GM19238 (cell line): Measurements from ENCODE around the gene TRAPPC13.
"Not testable (repeated sequence)": the region's sequence is repeated elsewhere in the genome, so short reads cannot be mapped to it uniquely, and the experiment has no call there.

Experiments used
- DNase-seq: peaks from one replicate; pipeline ENCODE4 v3.0.0; 2011; ENCODE audit warnings: low spot score; ENCODE audit not compliant: insufficient read length

The TRAPPC13 gene

DNA sequence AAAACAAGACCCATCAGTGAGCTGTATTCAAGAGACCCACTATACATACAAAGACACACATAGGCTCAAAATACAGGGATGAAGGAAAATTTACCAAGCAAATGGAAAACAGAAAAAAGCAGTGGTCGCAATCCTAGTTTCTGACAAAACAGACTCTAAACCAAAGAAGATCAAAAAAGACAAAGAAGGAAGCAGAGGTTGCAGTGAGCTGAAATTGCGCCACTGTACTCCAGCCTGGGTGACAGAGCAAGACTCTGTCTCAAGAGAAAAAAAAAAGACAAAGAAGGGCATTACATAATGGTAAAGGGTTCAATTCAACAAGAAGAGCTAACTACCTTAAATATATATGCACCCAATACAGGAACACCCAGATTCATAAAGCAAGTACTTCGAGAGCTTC, 51.2 kb downstream of the TRAPPC13 start:
- DNase-seq: not testable (repeated sequence)

DNA sequence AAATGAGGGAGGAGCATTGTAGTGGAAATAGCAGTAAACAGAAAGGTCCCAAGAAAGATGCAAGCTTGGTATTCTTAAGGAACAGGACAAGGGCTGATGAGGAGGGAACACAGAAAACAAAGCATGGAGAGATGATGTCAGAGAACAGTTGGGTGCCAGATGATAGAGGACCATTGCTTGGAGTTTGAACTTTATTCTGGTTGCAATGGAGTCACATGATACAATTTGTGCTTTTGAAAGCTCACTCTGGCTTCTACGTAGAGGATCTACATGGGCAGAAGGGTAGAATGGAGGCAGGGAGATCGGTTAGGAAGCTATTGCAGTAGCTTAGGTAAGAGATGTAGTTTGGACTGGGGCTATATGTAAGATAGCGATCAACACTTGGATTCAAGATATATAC, 57.3 kb downstream of the TRAPPC13 start:
- DNase-seq: no peak

DNA sequence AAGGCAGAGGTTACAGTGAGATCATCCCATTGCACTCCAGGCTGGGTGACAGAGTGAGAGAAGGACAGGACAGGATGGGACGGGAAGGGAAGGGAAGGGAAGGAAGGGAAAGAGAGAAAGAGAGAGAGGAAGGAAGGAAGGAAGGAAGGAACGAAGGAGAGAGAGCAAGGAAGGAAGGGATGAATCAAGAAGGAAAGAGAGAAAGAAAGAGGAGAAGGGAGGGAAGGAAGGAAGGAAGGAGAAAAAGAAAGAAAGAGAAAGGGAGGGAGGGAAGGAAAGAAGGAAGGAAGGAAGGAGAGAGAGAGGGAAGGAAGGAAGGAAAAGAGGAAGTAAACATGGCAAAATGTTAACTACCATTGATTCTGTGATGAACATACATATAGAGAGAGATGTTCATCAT, 68.3 kb downstream of the TRAPPC13 start:
- DNase-seq: no peak

DNA sequence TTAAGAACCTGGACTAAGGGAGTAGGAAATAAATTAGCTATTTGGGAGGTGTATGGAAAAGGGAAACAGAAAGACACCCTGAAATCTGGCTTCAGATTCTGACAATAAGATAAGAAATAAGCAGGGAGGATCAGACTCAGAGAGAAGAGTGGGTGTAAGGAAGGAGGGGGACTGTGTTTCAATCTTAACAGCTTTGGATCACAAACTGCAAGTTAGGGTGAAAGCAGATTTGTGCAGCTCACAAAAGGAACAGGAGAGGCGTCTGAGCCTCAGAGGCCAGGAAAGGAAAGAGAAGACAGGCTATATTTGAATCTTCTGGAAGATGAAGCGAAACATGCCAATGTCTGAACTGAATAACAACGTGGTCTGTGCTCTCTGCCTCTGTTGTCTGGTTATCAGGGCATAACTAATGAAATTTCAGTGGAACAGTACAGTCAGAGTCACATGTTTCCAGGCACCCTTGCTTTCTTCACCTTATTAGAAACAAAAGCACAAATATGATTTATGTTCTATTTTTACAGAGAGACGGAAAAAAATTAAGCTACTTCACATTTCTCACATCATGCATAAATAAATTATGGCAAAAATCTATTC, 70.4 kb downstream of the TRAPPC13 start:
- no peak for DNase-seq

DNA sequence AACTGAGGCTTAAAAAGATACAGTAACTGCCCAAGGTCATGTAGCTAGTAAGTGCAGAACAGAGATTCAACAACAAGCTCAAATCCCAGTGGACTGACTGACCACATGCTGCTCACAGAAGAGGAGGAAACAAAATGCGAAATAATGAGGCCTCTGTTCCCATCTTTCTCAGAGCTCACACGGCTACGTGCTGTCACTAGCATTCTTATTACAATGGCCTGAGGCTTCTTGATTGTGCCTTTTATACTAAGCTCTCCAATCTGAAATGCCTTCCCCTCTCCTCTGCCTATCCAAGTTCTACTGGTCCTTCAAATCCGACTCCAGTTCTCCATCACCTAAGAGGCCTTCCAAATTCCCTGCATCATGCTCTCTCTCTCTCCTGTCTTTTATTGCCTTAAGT, 71.1 kb downstream of the TRAPPC13 start:
- no peak for DNase-seq

DNA sequence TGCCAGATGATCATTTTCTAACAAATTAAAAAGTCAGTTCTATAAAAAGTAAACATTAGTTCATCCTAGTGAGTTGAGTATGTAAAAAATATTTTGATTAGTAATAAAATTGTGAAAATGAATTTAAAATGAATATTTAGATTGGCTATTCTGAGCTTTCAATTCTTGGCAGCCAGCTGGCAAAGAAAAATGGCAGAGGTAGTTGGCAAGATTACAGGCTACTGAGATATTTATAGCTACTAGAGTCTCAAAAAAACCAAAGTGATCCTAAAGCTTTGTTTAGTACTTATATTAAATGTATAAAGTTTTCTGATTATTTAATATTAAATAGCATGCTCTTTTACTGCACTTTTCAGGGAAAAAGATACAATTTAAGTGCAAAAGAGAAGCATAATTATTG, 72.1 kb downstream of the TRAPPC13 start:
- no peak for DNase-seq

DNA sequence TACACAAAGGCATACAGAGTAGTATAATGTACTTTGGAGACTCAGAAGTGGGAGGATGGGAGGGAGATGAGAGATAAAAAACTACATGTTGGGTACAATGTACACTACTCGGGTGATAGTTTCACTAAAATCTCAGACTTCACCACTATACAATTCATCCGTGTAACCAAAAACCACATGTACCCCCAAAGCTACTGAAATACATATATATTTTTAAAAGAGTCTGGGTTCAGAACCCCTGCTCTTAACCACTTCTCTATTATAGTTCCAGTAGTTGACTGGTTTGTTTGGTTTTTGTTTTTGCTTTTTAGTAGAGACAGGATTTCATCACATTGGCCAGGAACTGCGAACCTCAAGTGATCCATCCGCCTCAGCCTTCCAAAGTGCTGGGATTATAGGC, 74.5 kb downstream of the TRAPPC13 start:
- no peak for DNase-seq

DNA sequence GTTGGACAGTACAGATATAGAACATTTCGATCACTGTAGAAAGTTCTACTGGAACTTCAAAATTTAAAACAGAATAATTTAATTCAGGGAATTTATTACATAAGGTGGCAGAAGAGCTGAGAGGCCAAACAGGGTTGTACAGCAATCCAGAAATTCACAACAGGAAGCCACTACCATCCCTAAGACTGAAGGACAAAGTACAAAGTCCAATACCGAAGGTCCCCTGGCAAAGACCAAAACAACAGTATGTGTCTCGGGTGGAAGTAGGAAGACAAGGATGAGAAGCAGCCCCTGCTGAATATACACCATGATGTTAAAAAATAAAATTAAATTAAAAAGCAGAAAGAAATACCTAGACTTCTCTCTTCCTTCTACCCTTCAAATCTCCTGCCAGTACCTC, 77.2 kb downstream of the TRAPPC13 start:
- DNase-seq: no peak

DNA sequence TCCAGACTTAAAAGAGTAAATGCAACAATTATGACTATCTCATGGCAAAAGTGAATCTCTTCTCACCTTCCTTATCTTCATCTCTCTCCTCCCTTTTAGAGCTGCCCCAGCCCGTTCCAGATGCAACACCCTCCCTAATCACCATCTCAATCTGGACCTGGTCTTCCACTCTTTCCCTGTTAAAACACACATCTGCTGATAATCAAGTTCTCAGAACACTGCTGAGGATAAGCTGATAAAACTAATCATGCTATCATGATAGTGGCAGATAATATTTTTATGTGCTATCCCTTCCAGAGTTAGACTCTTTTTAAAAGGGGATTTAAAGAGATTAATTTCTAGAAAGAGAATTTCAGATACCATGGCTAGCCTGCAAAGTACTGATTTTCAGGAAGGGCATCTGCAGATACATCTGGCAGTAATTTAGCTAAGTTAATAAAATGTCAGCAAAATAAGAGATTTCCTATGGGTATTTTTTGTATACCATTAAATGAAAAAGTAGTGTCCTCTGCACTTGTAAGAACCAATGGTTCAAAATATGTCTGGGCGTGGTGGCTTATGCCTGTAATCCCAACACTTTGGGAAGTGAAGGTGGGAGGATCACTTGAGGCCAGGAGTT, 79.9 kb downstream of the TRAPPC13 start:
- DNase-seq: no peak

DNA sequence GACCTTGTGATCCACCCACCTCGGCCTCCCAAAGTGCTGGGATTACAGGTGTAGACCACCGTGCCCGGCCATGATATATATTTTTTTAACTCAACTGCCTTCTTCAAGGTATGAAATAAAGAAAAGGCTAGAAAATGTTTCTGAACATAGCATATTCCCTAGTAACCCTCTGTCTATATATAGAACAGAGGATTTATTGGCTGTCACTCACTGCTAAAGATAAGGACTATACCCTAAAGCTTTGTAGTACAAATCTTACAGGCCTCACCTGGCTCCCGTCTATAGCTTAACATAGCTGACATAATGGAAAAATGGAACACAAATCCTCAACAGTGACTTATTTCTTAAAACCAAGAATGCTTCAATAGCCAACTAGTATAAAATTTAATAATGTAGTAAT, 82.8 kb downstream of the TRAPPC13 start:
- no peak for DNase-seq

DNA sequence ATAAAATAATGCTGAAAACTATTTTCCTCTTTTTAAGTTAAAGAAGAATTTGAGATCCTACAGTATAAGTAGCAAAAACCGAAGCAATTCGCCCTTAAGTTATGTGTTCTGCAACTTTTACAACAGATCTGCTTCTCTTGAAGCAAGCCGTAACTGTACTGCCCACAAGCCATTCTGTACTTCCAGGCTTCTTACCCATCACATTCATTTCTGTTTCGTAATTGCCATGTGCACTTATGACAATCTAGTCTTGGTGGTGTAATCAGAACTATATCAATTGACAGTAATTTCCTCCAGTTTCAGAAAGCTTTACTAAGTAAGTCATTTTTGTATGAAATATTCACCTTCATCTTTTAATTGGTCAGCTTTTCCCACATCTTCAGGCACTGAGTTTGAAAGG, 83.3 kb downstream of the TRAPPC13 start:
- DNase-seq: no peak
